NCI-H128 (cell line): Measurements from ENCODE around the gene ZBTB40.

Source experiments
- DNase-seq: peaks from one replicate; lab custom pipeline; 2025; ENCODE audit not compliant: unreplicated experiment; lab: John Stamatoyannopoulos, UW

ZBTB40 gene

GRCh38 chr1:22578732-22579361 lies 127.2 kb downstream of the ZBTB40 start:
- no peak for DNase-seq

- DNase-seq, result no peak
These were observed 128.0 kb downstream of the ZBTB40 start for GRCh38 chr1:22579541-22580155.
